Breast epithelium (tissue), 4 donors: Measurements from ENCODE around the gene CADM2. TPM values are rescaled to one million over a fixed set of nuclear protein-coding genes. Genes with fewer than 3 reads are reported as not detected.

ENCODE experiments used
- DNase-seq, 2 donors: peaks; one replicate each; pipeline ENCODE4 v3.0.0-alpha.2; 2019; ENCODE audit warnings: low spot score in 2 of 2
- H3K27ac ChIP-seq, 2 donors: fragments of 200-600 bp; sonication (generic) in 1 of 2; one replicate each; pipeline ENCODE4 v1.5.1; 2016 to 2019; ENCODE audit warnings: mild to moderate bottlenecking in 1 of 2
- H3K27me3 ChIP-seq, 2 donors: fragments of 200-600 bp; sonication (generic) in 1 of 2; one replicate each; pipeline versions ENCODE4 v1.5.1 to v1.6.0; 2017 to 2019; ENCODE audit warnings: control low read depth in 1 of 2, mild to moderate bottlenecking in 1 of 2
- H3K36me3 ChIP-seq: fragments of 200-600 bp; one replicate; pipeline ENCODE4 v1.5.1; 2019
- H3K4me1 ChIP-seq, 2 donors: fragments of 200-600 bp; sonication (generic); one replicate each; pipeline ENCODE4 v1.5.1; 2016 to 2019; ENCODE audit warnings: control low read depth in 1 of 2
- H3K4me3 ChIP-seq, 3 donors: fragments of 200-600 bp; sonication (generic); 1 replicate in 2 of 3; 2 replicates in 1 of 3; pipeline ENCODE4 v1.5.1; 2016 to 2019; ENCODE audit warnings: mild to moderate bottlenecking in 3 of 3, moderate library complexity in 2 of 3
- H3K9me3 ChIP-seq, 2 donors: fragments of 200-600 bp; sonication (generic) in 1 of 2; one replicate each; pipeline ENCODE4 v1.5.1; 2016 to 2019; ENCODE audit warnings: control low read depth in 1 of 2
- POLR2A ChIP-seq: fragments of 450-650 bp; IDR thresholded peaks from one replicate; pipeline ENCODE4 v1.6.1; 2016; ENCODE audit warnings: antibody characterized with exemption, mild to moderate bottlenecking, moderate library complexity
- POLR2AphosphoS5 ChIP-seq, 3 donors: sonication (generic); formaldehyde crosslinking; IDR thresholded peaks; one replicate each; pipeline ENCODE4 v1.6.1; 2017; ENCODE audit warnings: antibody characterized with exemption in 3 of 3
- intact Hi-C: fragments of 100-400 bp; cut with DNase I; formaldehyde crosslinking; loops from one replicate; pipeline ENCODE4 v1.15.1; 2023; ENCODE audit warnings: low total_unique reads
- total RNA-seq, 3 donors: library from RNA; depleted of rRNA; stranded (reverse); fragments of >200 nt; gene quantifications; one replicate each; pipeline ENCODE4 v1.1.0, GENCODE V29; 2016
- TF ChIP-seq, protein P1 (sequence below), 3 donors: fragments of 450-650 bp; IDR thresholded peaks; one replicate each; pipeline ENCODE4 v1.5.1; 2016 to 2017; ENCODE audit warnings: antibody characterized with exemption in 3 of 3, mild to moderate bottlenecking in 3 of 3, moderate library complexity in 3 of 3

The CADM2 gene
- total RNA-seq, 3 donors from 2014 or later, result 2.3 to 7.4 (median 6.9) TPM

DNA sequence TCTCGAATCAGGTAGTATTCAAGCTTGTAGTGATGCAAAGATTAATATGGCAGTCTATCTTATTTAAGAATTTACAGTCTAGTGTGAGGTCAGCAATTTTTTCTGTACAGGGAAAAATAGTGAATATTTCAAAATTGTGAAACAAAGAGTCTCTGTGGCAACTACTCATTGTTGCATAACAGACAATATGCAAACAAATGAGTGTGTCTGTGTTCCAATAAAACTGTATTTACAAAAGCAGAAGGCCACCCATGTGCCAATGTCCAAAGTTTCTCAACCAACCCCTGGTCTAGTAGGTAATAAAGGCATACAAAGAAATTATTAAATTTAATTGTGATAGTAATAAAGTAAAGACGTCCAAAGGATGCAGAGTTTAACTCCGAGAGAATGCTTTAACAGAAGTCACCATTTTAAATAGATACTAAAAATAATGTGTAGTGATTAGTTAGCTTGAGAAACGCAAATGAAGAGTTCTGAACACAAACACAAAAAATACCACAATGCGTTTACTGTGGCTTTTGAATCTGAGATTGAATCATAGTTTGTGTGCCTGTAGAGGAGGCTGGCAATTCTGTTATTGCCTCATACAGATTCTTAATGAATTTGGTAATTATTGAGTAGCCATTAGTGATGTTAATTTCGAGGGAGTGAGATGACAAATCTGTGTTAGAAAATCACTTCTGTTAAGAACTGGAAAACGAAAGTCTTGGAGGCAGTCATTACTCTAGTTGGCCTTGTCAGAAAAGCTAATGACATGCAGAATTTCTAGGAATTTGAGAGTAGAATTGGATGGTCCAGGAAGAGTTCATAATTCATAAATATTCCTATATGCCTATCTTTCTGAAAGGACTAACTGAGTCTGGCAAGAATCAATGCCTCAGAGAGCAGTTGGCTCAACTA lies 48.7 kb downstream of the CADM2 start:
- H3K27me3 ChIP-seq, result no peaks in the 10 kb centered on the region
- no peaks in the 10 kb centered on the region for H3K4me1 ChIP-seq
- H3K36me3 ChIP-seq, result no peaks in the 10 kb centered on the region
- DNase-seq, result no peak
- H3K27ac ChIP-seq, result no peak overlapping the region
- no peak overlapping the region for H3K4me3 ChIP-seq
- TF ChIP-seq POLR2AphosphoS5 (IDR thresholded peaks at IDR 0.05) (no peak), POLR2A (no peak)
- TF ChIP-seq, protein P1, sequence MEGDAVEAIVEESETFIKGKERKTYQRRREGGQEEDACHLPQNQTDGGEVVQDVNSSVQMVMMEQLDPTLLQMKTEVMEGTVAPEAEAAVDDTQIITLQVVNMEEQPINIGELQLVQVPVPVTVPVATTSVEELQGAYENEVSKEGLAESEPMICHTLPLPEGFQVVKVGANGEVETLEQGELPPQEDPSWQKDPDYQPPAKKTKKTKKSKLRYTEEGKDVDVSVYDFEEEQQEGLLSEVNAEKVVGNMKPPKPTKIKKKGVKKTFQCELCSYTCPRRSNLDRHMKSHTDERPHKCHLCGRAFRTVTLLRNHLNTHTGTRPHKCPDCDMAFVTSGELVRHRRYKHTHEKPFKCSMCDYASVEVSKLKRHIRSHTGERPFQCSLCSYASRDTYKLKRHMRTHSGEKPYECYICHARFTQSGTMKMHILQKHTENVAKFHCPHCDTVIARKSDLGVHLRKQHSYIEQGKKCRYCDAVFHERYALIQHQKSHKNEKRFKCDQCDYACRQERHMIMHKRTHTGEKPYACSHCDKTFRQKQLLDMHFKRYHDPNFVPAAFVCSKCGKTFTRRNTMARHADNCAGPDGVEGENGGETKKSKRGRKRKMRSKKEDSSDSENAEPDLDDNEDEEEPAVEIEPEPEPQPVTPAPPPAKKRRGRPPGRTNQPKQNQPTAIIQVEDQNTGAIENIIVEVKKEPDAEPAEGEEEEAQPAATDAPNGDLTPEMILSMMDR (IDR thresholded peaks at IDR 0.05), result no peak
- H3K9me3 ChIP-seq, result no peaks in the 10 kb centered on the region
- intact Hi-C loops, result no loop called here

DNA sequence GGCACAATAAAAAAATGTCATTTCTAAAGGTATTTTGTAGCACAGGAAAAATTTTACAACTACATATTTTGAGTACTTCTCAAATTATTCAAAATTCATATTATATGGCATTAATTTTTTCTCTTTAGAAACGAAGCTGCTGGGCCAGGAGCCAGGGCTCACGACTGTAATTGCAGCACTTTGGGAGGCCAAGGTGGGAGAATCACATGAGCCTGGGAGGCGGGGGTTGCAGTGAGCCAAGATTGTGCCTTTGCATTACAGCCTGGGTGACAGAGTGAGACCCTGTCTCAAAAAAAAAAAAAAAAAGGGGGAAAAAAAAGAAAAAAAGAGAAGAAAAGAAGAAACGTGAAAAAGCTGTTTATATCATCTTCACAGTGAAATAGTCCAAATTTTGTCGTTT lies 62.0 kb downstream of the CADM2 start:
- intact Hi-C loops, result no loop called here
- Histone ChIP-seq H3K27me3 (no peaks in the 10 kb centered on the region), H3K4me3 (no peak overlapping the region), H3K9me3 (no peaks in the 10 kb centered on the region), H3K27ac (no peak overlapping the region), H3K36me3 (no peaks in the 10 kb centered on the region), H3K4me1 (no peaks in the 10 kb centered on the region)
- DNase-seq, result no peak
- no peak for TF ChIP-seq POLR2A

DNA sequence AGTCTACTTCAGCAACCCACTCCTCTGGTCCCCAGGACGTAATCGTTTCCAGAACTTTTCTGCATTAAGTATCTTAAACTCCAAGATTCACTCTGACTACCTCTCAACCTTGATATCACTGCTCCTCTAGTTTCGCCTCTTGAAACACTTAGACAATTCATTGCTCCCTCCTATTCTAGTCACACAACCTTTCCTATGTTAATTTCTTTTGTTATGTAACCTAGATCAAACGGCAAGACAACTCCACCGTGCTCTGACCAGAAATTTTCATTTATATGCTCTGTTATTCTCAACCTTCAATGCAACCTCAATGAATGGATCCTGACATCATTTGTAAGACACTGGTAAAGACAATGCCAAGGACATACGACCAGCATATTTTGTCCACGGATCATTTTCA lies 71.3 kb downstream of the CADM2 start:
- DNase-seq, result no peak
- Histone ChIP-seq H3K27me3 (no peaks in the 10 kb centered on the region), H3K4me1 (no peaks in the 10 kb centered on the region), H3K9me3 (no peaks in the 10 kb centered on the region), H3K4me3 (no peak overlapping the region), H3K36me3 (no peaks in the 10 kb centered on the region), H3K27ac (no peak overlapping the region)
- intact Hi-C loops, result no loop called here
- TF ChIP-seq, protein P1 (IDR thresholded peaks at IDR 0.05), result no peak
- no peak for TF ChIP-seq POLR2A
- TF ChIP-seq POLR2AphosphoS5 (IDR thresholded peaks at IDR 0.05), result no peak

DNA sequence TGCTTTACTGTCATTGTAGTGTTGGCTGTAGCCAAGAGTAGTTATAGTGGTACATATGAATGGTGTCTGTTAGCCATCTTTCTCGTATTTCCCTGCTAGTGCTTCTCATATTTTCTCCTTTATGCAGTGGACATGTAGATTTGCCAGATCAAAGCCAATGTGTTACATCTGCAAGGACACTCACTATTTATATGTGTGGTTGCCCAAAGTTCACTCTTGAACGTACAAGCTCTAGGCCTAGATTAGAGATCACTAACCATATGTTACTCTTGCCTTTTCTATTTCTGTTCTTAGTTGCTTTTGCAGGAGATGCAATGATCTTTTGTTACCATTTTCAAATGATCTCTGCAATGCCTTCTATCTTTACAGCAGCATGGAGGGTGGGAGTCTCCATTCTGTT lies 78.4 kb downstream of the CADM2 start:
- no peak overlapping the region for H3K4me3 ChIP-seq
- no peak for TF ChIP-seq POLR2A
- TF ChIP-seq, protein P1 (IDR thresholded peaks at IDR 0.05), result no peak
- no peak for TF ChIP-seq POLR2AphosphoS5 (IDR thresholded peaks at IDR 0.05)
- no peak for DNase-seq
- no peaks in the 10 kb centered on the region for H3K27me3 ChIP-seq
- H3K4me1 ChIP-seq, result no peaks in the 10 kb centered on the region
- intact Hi-C loops, result no loop called here
- H3K27ac ChIP-seq, result no peak overlapping the region
- no peaks in the 10 kb centered on the region for H3K9me3 ChIP-seq
- H3K36me3 ChIP-seq, result no peaks in the 10 kb centered on the region

DNA sequence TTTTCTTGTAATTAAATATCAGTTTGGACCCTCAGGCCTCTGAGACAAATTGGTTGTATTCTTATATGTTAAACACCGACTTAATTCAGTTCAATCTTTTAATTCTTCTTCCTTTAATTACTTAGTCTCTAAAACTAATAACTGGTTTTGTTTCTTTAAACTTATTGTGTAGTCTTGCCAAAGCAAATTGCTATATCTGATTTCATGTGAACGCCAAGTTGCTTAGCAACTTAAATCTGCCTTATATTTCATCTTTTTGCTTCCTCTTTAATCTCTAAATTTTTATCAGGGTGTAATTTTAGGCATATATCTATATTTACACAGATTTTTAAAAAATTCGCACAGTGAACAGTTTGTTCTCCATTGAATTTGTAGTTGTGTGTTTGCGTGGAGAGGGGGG lies 82.2 kb downstream of the CADM2 start:
- DNase-seq, result no peak
- no peaks in the 10 kb centered on the region for H3K9me3 ChIP-seq
- no peak overlapping the region for H3K4me3 ChIP-seq
- no peak overlapping the region for H3K27ac ChIP-seq
- intact Hi-C loops, result no loop called here
- no peaks in the 10 kb centered on the region for H3K27me3 ChIP-seq
- TF ChIP-seq, protein P1 (IDR thresholded peaks at IDR 0.05), result no peak
- TF ChIP-seq POLR2A (no peak), POLR2AphosphoS5 (IDR thresholded peaks at IDR 0.05) (no peak)
- no peaks in the 10 kb centered on the region for H3K4me1 ChIP-seq
- no peaks in the 10 kb centered on the region for H3K36me3 ChIP-seq
